Endodermal cell (in vitro differentiated cells): ENCODE data around the gene RPS6KB1. TPM values are rescaled to one million over a fixed set of nuclear protein-coding genes. Genes with fewer than 3 reads are reported as not detected.
"Not testable (repeated sequence)": the region's sequence is repeated elsewhere in the genome, so short reads cannot be mapped to it uniquely, and the experiment has no call there.

ENCODE experiments used
- DNase-seq: peaks from one replicate; pipeline ENCODE4 v3.0.0-alpha.2; 2017
- H3K27ac ChIP-seq: 2 replicates; pipeline ENCODE4 v1.5.1; 2013; ENCODE audit warnings: mild to moderate bottlenecking, low read depth, low read length, moderate library complexity
- H3K27me3 ChIP-seq: 2 replicates; pipeline ENCODE4 v1.6.1; 2013; ENCODE audit warnings: mild to moderate bottlenecking, low read length, moderate library complexity; ENCODE audit not compliant: insufficient read depth, control insufficient read depth, poor library complexity, severe bottlenecking
- H3K36me3 ChIP-seq: 2 replicates; pipeline ENCODE4 v1.7.0; 2013; ENCODE audit warnings: mild to moderate bottlenecking, low read length, moderate library complexity; ENCODE audit not compliant: control insufficient read depth, insufficient read depth
- H3K4me1 ChIP-seq: one replicate; pipeline ENCODE4 v1.7.0; 2013; ENCODE audit warnings: low read length; ENCODE audit not compliant: control insufficient read depth, insufficient read depth
- H3K4me3 ChIP-seq: 2 replicates; pipeline ENCODE4 v1.5.1; 2013; ENCODE audit warnings: mild to moderate bottlenecking, low read length, moderate library complexity
- H3K9ac ChIP-seq: 2 replicates; pipeline ENCODE4 v1.6.1; 2013; ENCODE audit warnings: mild to moderate bottlenecking, low read length, moderate library complexity; ENCODE audit not compliant: poor library complexity, severe bottlenecking; ENCODE audit errors: extremely low read depth
- H3K9me3 ChIP-seq: 2 replicates; pipeline ENCODE4 v1.6.1; 2013; ENCODE audit warnings: mild to moderate bottlenecking, low read length, moderate library complexity; ENCODE audit not compliant: control insufficient read depth
- H3K27ac Mint-ChIP-seq: 2 replicates; pipeline ENCODE4 v1.8.0; 2020; ENCODE audit warnings: mixed read lengths
- H3K27me3 Mint-ChIP-seq: 2 replicates; pipeline ENCODE4 v1.8.0; 2021; ENCODE audit warnings: mild to moderate bottlenecking, mixed read lengths; ENCODE audit not compliant: insufficient read depth
- H3K36me3 Mint-ChIP-seq: 2 replicates; pipeline ENCODE4 v1.8.0; 2020; ENCODE audit warnings: low read depth, mixed read lengths
- H3K4me1 Mint-ChIP-seq: 2 replicates; pipeline ENCODE4 v1.8.0; 2020; ENCODE audit warnings: mixed read lengths
- H3K4me3 Mint-ChIP-seq: 2 replicates; pipeline ENCODE4 v1.8.0; 2020; ENCODE audit warnings: mild to moderate bottlenecking, moderate library complexity, mixed read lengths
- H3K9me3 Mint-ChIP-seq: 2 replicates; pipeline ENCODE4 v1.8.0; 2020; ENCODE audit warnings: mild to moderate bottlenecking, mixed read lengths
- CTCF ChIP-seq: fragments of 200-600 bp; sonication (generic); conservative IDR thresholded peaks from 2 replicates; pipeline ENCODE4 v1.5.0; 2021; ENCODE audit warnings: antibody characterized with exemption, mild to moderate bottlenecking
- WGBS, 2 experiments: methylation state at CpG; one replicate each; pipeline versions ENCODE4 v1.1.5 to v1.1.7; 2013; ENCODE audit warnings: missing lambda C conversion rate in 2 of 2, mixed read lengths in 1 of 2; ENCODE audit not compliant: insufficient coverage in 1 of 2, insufficient read length in 1 of 2; 5-methylcytosine and 5-hydroxymethylcytosine counted together
- total RNA-seq, 2 donors: library from RNA; stranded (reverse); fragmentation: NEBNext Ultra II Directional in 1 of 2; extraction: Animal tissue kit (Norgen Biotek cat#: 25700) in 1 of 2; gene quantifications; 2 replicates in 1 of 2; 3 replicates in 1 of 2; pipeline ENCODE4 v1.2.1, GENCODE V29; 2021

Gene RPS6KB1
- total RNA-seq, 2 donors from 2014 or later = 22.3 to 31.5 TPM

- no peaks in the 10 kb centered on the region for H3K4me1 ChIP-seq
- TF ChIP-seq CTCF = no peak
- H3K4me1 Mint-ChIP-seq = peaks cover 8% of the 10 kb centered on the region
- no peak overlapping the region for H3K4me3 Mint-ChIP-seq
- peaks cover 32% of the 10 kb centered on the region for H3K36me3 Mint-ChIP-seq
- no peaks in the 10 kb centered on the region for H3K9me3 Mint-ChIP-seq
- no peaks in the 10 kb centered on the region for H3K27me3 ChIP-seq
- H3K9ac ChIP-seq = no peak overlapping the region
- no peak for DNase-seq
- H3K27ac ChIP-seq = no peak overlapping the region
- H3K4me3 ChIP-seq = no peak overlapping the region
- H3K27ac Mint-ChIP-seq = no peak overlapping the region
- H3K36me3 ChIP-seq = peaks cover 29% of the 10 kb centered on the region
- no peaks in the 10 kb centered on the region for H3K9me3 ChIP-seq
- H3K27me3 Mint-ChIP-seq = no peaks in the 10 kb centered on the region
These were observed 20.6 kb upstream of the RPS6KB1 start for GRCh38 chr17:59872351-59872750.

DNA sequence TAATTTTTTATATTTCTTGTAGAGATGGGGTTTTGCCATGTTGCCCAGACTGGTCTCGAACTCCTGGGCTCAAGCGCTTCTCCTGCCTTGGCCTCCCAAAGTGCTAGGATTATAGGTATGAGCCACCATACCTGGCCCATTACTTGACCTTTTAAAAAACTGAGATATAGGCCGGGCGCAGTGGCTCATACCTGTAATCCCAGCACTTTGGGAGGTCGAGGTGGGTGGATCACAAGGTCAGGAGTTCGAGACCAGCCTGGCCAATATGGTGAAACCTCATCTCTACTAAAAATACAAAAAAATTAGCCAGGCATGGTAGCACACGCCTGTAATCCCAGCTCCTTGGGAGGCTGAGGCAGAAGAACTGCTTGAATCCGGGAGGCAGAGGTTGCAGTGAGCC lies 19.5 kb upstream of the RPS6KB1 start:
- not testable (repeated sequence) for H3K9me3 ChIP-seq, H3K9me3 Mint-ChIP-seq, H3K27me3 ChIP-seq, H3K27ac Mint-ChIP-seq, H3K9ac ChIP-seq, H3K4me1 ChIP-seq, H3K27ac ChIP-seq, DNase-seq, H3K4me3 Mint-ChIP-seq, H3K4me1 Mint-ChIP-seq, H3K4me3 ChIP-seq, H3K27me3 Mint-ChIP-seq
- 94 to 100% methylated on average over 4 to 8 of the region's 8 CpGs for WGBS, 2 experiments
- peaks cover 34% of the 10 kb centered on the region for H3K36me3 ChIP-seq
- H3K36me3 Mint-ChIP-seq = peaks cover 40% of the 10 kb centered on the region

GRCh38 chr17:59874376-59874775 lies 18.5 kb upstream of the RPS6KB1 start:
- DNase-seq = no peak
- no peaks in the 10 kb centered on the region for H3K4me1 ChIP-seq
- H3K9me3 Mint-ChIP-seq = no peaks in the 10 kb centered on the region
- no peak overlapping the region for H3K4me3 ChIP-seq
- H3K27ac ChIP-seq = no peak overlapping the region
- H3K27me3 ChIP-seq = no peaks in the 10 kb centered on the region
- H3K27me3 Mint-ChIP-seq = no peaks in the 10 kb centered on the region
- H3K4me1 Mint-ChIP-seq = peaks cover 8% of the 10 kb centered on the region
- H3K36me3 Mint-ChIP-seq = peaks cover 38% of the 10 kb centered on the region
- no peak overlapping the region for H3K9ac ChIP-seq
- H3K9me3 ChIP-seq = no peaks in the 10 kb centered on the region
- H3K36me3 ChIP-seq = peaks cover 40% of the 10 kb centered on the region
- no peak overlapping the region for H3K4me3 Mint-ChIP-seq
- no peak overlapping the region for H3K27ac Mint-ChIP-seq
- TF ChIP-seq CTCF = no peak
- 71 to 95% methylated on average over 2 of the region's 2 CpGs for WGBS, 2 experiments

DNA sequence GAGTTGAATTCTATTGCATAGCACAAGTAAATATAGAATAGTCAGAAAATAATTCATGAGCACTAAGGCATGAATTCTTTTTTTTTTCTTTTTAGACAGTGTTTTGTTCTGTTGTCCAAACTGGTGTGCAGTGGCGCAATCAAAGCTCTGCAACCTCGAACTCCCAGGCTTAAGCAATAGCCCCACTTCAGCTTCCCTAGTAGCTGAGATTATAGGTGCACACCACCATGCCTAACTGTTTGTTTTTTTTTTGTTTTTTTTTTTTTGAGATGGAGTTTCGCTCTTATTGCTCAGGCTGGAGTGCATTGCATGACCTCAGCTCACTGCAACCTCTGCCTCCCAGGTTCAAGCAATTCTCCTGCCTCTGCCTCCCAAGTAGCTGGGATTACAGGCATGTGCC lies 16.8 kb upstream of the RPS6KB1 start:
- Histone ChIP-seq H3K9ac (no peak overlapping the region), H3K36me3 (peaks cover 45% of the 10 kb centered on the region), H3K4me1 (no peaks in the 10 kb centered on the region), H3K4me3 (no peak overlapping the region), H3K9me3 (no peaks in the 10 kb centered on the region), H3K27me3 (no peaks in the 10 kb centered on the region), H3K27ac (no peak overlapping the region)
- Mint-ChIP-seq H3K27me3 (no peaks in the 10 kb centered on the region), H3K4me1 (no peaks in the 10 kb centered on the region), H3K9me3 (no peaks in the 10 kb centered on the region), H3K4me3 (no peak overlapping the region), H3K36me3 (peaks cover 42% of the 10 kb centered on the region), H3K27ac (no peak overlapping the region)
- 80 to 98% methylated on average over 1 to 3 of the region's 3 CpGs for WGBS, 2 experiments
- DNase-seq = no peak
- no peak for TF ChIP-seq CTCF
